Endothelial cell of umbilical vein (primary cell): ENCODE data around the gene CDC42EP3. TPM values are rescaled to one million over a fixed set of nuclear protein-coding genes. Genes with fewer than 3 reads are reported as not detected.

Experiments used
- BruUV-seq: library from RNA; stranded (reverse); fragments of 400-500 nt; replicated peaks from 2 replicates; lab custom pipeline; 2021; lab: Mats Ljungman, UMichigan
- CTCF ChIA-PET: fragments of 300-600, 350-600 bp; sonication (Branson Sonifier 250); formaldehyde crosslinking; loops from one replicate; lab custom pipeline; 2021; ENCODE audit warnings: antibody characterized with exemption, inconsistent platforms; lab: Charles Lee
- POLR2A ChIA-PET: fragments of 300-600, 350-600 bp; sonication (Branson Sonifier 250); formaldehyde crosslinking; loops from one replicate; lab custom pipeline; 2021; ENCODE audit warnings: antibody characterized with exemption, inconsistent platforms; lab: Charles Lee
- DNase-seq: peaks from one replicate; pipeline ENCODE4 v3.0.0-alpha.2; 2011; ENCODE audit warnings: low read depth, low spot score
- FAIRE-seq: peaks from 2 replicates; lab custom pipeline; 2011; peaks lifted over from hg19 to GRCh38; lab: Jason Lieb, UNC
- H2AFZ ChIP-seq: 2 replicates; pipeline ENCODE4 v1.6.0; 2012; ENCODE audit warnings: low read depth, low read length, control low read depth, inconsistent platforms
- H3K27ac ChIP-seq: 2 replicates; pipeline ENCODE4 v1.5.1; 2011; ENCODE audit warnings: low read depth, mild to moderate bottlenecking, control low read depth, low read length, moderate library complexity; ENCODE audit not compliant: insufficient read depth
- H3K27me3 ChIP-seq, 2 experiments: 2 replicates each; pipeline versions ENCODE4 v1.6.0 to v1.6.1; 2011; ENCODE audit warnings: low read length in 2 of 2, mixed read lengths in 1 of 2; ENCODE audit not compliant: control insufficient read depth in 2 of 2, insufficient read depth in 2 of 2
- H3K36me3 ChIP-seq, 2 experiments: 2 replicates in 1 of 2; 3 replicates in 1 of 2; pipeline ENCODE4 v1.5.1; 2011; ENCODE audit warnings: low read length in 2 of 2, mild to moderate bottlenecking in 1 of 2, moderate library complexity in 1 of 2; ENCODE audit not compliant: control insufficient read depth in 2 of 2, insufficient read depth in 2 of 2; ENCODE audit errors: extremely low read depth in 1 of 2
- H3K4me1 ChIP-seq: 3 replicates; pipeline ENCODE4 v1.5.1; 2011; ENCODE audit warnings: mild to moderate bottlenecking, low read length; ENCODE audit not compliant: control insufficient read depth, insufficient read depth; ENCODE audit errors: extremely low read depth
- H3K4me2 ChIP-seq: 2 replicates; pipeline ENCODE4 v1.6.1; 2011; ENCODE audit warnings: low read length, control low read depth, mixed read lengths; ENCODE audit not compliant: insufficient read depth
- H3K4me3 ChIP-seq, 3 experiments: fragments of 200-600 bp in 1 of 3; sonication (generic), shearing (Covaris generic) in 1 of 3; replicated peaks in 1 of 3; 2 replicates each; pipeline ENCODE4 v1.5.1; 2011 to 2016; ENCODE audit warnings: control low read depth in 3 of 3, low read length in 3 of 3, mild to moderate bottlenecking in 2 of 3, inconsistent platforms in 1 of 3, low read depth in 1 of 3, moderate library complexity in 1 of 3; ENCODE audit not compliant: insufficient read depth in 1 of 3
- H3K79me2 ChIP-seq: 2 replicates; pipeline ENCODE4 v1.6.0; 2012; ENCODE audit warnings: low read length, inconsistent platforms; ENCODE audit not compliant: control insufficient read depth, insufficient read depth
- H3K9ac ChIP-seq: replicated peaks from 2 replicates; pipeline ENCODE3; 2011; ENCODE audit warnings: low read length, control low read depth; ENCODE audit not compliant: insufficient read depth; ENCODE audit errors: extremely low read depth
- H3K9me1 ChIP-seq: replicated peaks from 3 replicates; pipeline ENCODE4 v1.6.0; 2011; ENCODE audit warnings: mild to moderate bottlenecking, low read length; ENCODE audit not compliant: control insufficient read depth, insufficient read depth; ENCODE audit errors: extremely low read depth
- H3K9me3 ChIP-seq: replicated peaks from 2 replicates; pipeline ENCODE4 v1.5.1; 2012; ENCODE audit warnings: low read length, inconsistent platforms; ENCODE audit not compliant: control insufficient read depth, insufficient read depth
- H4K20me1 ChIP-seq: replicated peaks from 2 replicates; pipeline ENCODE3; 2011; ENCODE audit warnings: mild to moderate bottlenecking, low read length; ENCODE audit not compliant: control insufficient read depth, insufficient read depth; ENCODE audit errors: extremely low read depth
- EZH2 ChIP-seq: IDR thresholded peaks from 2 replicates; pipeline ENCODE4 v1.6.1; 2012; ENCODE audit warnings: borderline replicate concordance, low read depth, mild to moderate bottlenecking, moderate library complexity, low read length, inconsistent platforms; ENCODE audit not compliant: severe bottlenecking
- FOS ChIP-seq: IDR thresholded peaks from 2 replicates; pipeline ENCODE4 v1.6.1; 2011; ENCODE audit warnings: mild to moderate bottlenecking, low read length, moderate library complexity, borderline replicate concordance; ENCODE audit not compliant: insufficient read depth
- GATA2 ChIP-seq: IDR thresholded peaks from 2 replicates; pipeline ENCODE4 v1.7.0; 2011; ENCODE audit warnings: low read depth, mild to moderate bottlenecking, moderate library complexity, mixed read lengths, low read length; ENCODE audit not compliant: insufficient read length, insufficient read depth
- JUN ChIP-seq: IDR thresholded peaks from 2 replicates; pipeline ENCODE4 v1.6.1; 2011; ENCODE audit warnings: borderline replicate concordance, low read depth; ENCODE audit not compliant: insufficient read length, insufficient read depth
- MYC ChIP-seq: IDR thresholded peaks from one replicate; pipeline ENCODE4 v1.6.1; 2011; ENCODE audit warnings: mild to moderate bottlenecking, low read depth, low read length
- POLR2A ChIP-seq: IDR thresholded peaks from 2 replicates; pipeline ENCODE4 v1.6.1; 2012; ENCODE audit warnings: low read depth, mild to moderate bottlenecking, control low read depth, low read length
- POLR2AphosphoS5 ChIP-seq: IDR thresholded peaks from 2 replicates; pipeline ENCODE4 v1.6.1; 2012; ENCODE audit warnings: low read depth, mild to moderate bottlenecking, control low read depth, low read length, moderate library complexity; ENCODE audit not compliant: insufficient read depth
- dilution Hi-C: fragments of 300-500 bp; cut with MboI; formaldehyde crosslinking; loops from one replicate; pipeline ENCODE4 v1.15.0; 2019; ENCODE audit warnings: low sequenced_read_pairs; ENCODE audit not compliant: extremely low pct_ligation_motif_present
- intact Hi-C: fragments of 100-400 bp; cut with micrococcal nuclease; formaldehyde crosslinking; loops from one replicate; pipeline ENCODE4 v1.10.0; 2022
- polyA plus RNA-seq, 4 experiments: library from polyadenylated mRNA; depleted of rRNA in 3 of 4; stranded (reverse) in 3 of 4; unstranded in 1 of 4; fragments of >200 nt; gene quantifications; 2 replicates each; pipeline versions ENCODE4 v1.2.1 to v1.2.3, GENCODE V29; 2011 to 2012; ENCODE audit warnings: missing spikeins in 1 of 4
- total RNA-seq: library from RNA; stranded (reverse); gene quantifications from 2 replicates; pipeline ENCODE4 v1.2.3, GENCODE V29; 2021
- TF ChIP-seq, protein P1 (sequence below), 2 donors: IDR thresholded peaks; 1 replicate in 1 of 2; 2 replicates in 1 of 2; pipeline ENCODE4 v1.5.1; 2011; ENCODE audit warnings: low read length in 2 of 2, mild to moderate bottlenecking in 2 of 2, moderate library complexity in 2 of 2, control low read depth in 1 of 2, inconsistent platforms in 1 of 2, low read depth in 1 of 2; ENCODE audit not compliant: insufficient read depth in 1 of 2; ENCODE audit errors: extremely low read depth in 1 of 2
- TF ChIP-seq, protein P2 (sequence below): IDR thresholded peaks from 2 replicates; pipeline ENCODE4 v1.6.1; 2011; ENCODE audit not compliant: insufficient read depth, insufficient read length

Gene CDC42EP3
- total and polyA plus RNA-seq, 2 donors (not counting 3 experiments of a cell fraction or from before 2014, with no cell fraction given): 14.6 to 54.7 TPM

DNA sequence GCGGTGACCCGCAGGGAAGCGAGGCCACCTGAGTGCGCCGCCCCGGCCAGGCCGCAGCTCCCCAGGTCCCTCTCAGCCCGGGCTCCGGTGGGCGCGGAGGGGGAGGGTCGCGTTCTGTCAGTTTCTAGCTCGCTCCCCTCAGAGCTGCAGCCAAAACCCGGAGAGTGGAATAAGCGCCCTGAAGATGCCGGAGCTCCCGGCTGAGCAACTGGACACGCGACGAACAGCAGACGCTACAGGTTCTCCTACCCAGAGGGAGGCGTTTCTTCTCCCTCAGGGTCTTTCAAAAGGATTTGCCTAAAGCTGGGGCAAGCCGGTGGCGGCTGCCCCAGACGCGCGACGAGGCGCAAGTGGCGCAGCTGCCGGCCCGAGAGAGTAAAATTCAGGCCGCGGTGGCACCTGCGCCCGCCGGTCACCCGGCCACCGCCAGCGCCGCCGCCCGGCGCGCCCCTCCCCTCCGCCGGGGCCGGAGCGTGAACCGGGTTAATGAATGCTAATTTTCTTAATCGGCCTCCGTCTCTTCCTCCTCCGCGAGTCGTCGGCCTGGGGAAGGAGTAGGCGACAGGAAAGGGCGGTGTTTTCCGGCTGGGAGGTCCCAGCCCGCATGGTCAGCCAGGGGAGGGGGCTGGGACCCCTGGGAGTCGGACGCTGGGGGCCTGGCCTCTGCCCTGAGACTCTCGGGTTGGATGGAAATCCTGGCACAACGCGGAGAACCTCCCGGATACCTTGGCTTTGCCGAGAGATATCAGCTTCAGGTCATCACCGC, 845 bp upstream of the CDC42EP3 start:
- Histone ChIP-seq H3K79me2 (peaks cover 41% of the 10 kb centered on the region), H2AFZ (peak overlapping the region; percentile 83), H3K4me3 (peak overlapping the region; percentile 59 to 84 (median 67)), H3K9ac (peak overlapping the region; percentile 83), H3K4me2 (peak overlapping the region; percentile 61), H3K4me1 (peaks cover 43% of the 10 kb centered on the region), H3K9me3 (no peaks in the 10 kb centered on the region), H3K36me3 (no peaks in the 10 kb centered on the region), H3K27ac (peak overlapping the region; percentile 75), H3K27me3 (no peaks in the 10 kb centered on the region), H3K9me1 (no peaks in the 10 kb centered on the region), H4K20me1 (no peaks in the 10 kb centered on the region)
- dilution Hi-C loops: no loop called here
- POLR2A ChIA-PET: interaction anchor here (0.6 to 0.9 kb wide), 4 partner anchors 133 to 168 kb away, joined by 3 to 4 read pairs (median 4); no protein-coding TSS in a partner anchor
- FAIRE-seq: peak; percentile 54
- CTCF ChIA-PET: interaction anchor here (0.6 to 3.6 kb wide), 11 partner anchors 18 to 276 kb away, joined by 3 to 27 read pairs (median 4); no protein-coding TSS in a partner anchor
- intact Hi-C loops: loop anchor here (1.0 to 5.0 kb wide), 5 partner anchors 39 to 258 kb away; no protein-coding TSS in a partner anchor
- BruUV-seq: no TSS peak
- DNase-seq: peak; percentile 85
- TF ChIP-seq POLR2A: no peak
- TF ChIP-seq GATA2: peak; percentile 19
- TF ChIP-seq FOS: no peak
- no peak for TF ChIP-seq EZH2

DNA sequence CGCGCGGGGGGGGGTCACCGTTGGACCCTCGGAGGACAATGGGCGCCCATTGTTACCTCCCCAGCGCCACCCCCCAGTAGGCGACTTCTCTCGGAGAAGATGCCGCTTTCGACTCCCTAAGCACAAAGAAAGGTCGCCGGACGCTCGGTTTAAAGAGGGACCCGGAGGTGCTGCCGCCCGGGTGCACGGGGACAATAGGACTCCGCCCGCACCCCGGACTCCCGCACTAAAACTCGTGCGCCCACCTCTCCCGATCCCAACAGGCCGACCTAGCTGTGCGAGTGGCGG, 318 bp upstream of the CDC42EP3 start:
- DNase-seq (no peak), FAIRE-seq (no peak)
- intact Hi-C loops (loop anchor here (1.0 to 5.0 kb wide), 9 partner anchors 26 to 257 kb away; no protein-coding TSS in a partner anchor), dilution Hi-C loops (no loop called here)
- peaks cover 0 to 2% of the 10 kb centered on the region in 2 experiments for H3K36me3 ChIP-seq
- H3K9ac ChIP-seq: peak overlapping the region; percentile 83
- H3K4me3 ChIP-seq: peak overlapping the region; percentile 59 to 84 (median 67)
- peaks cover 47% of the 10 kb centered on the region for H3K79me2 ChIP-seq
- TF ChIP-seq JUN: no peak
- TF ChIP-seq MYC: no peak
- no peak for TF ChIP-seq POLR2A
- no peak for TF ChIP-seq EZH2
- no peak for TF ChIP-seq FOS
- no peak for TF ChIP-seq POLR2AphosphoS5
- TF ChIP-seq, protein P1, sequence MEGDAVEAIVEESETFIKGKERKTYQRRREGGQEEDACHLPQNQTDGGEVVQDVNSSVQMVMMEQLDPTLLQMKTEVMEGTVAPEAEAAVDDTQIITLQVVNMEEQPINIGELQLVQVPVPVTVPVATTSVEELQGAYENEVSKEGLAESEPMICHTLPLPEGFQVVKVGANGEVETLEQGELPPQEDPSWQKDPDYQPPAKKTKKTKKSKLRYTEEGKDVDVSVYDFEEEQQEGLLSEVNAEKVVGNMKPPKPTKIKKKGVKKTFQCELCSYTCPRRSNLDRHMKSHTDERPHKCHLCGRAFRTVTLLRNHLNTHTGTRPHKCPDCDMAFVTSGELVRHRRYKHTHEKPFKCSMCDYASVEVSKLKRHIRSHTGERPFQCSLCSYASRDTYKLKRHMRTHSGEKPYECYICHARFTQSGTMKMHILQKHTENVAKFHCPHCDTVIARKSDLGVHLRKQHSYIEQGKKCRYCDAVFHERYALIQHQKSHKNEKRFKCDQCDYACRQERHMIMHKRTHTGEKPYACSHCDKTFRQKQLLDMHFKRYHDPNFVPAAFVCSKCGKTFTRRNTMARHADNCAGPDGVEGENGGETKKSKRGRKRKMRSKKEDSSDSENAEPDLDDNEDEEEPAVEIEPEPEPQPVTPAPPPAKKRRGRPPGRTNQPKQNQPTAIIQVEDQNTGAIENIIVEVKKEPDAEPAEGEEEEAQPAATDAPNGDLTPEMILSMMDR (IDR thresholded peaks at IDR 0.05; ENCODE audit: extremely low read depth in 1 of 2, insufficient read depth in 1 of 2, low read depth in 1 of 2, low read length in 2 of 2): no peak
- TF ChIP-seq, protein P2, sequence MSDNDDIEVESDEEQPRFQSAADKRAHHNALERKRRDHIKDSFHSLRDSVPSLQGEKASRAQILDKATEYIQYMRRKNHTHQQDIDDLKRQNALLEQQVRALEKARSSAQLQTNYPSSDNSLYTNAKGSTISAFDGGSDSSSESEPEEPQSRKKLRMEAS: no peak
- no peak for TF ChIP-seq GATA2
- H3K27me3 ChIP-seq: no peaks in the 10 kb centered on the region
- POLR2A ChIA-PET: interaction anchor here (0.6 to 0.9 kb wide), 4 partner anchors 132 to 169 kb away, joined by 3 to 4 read pairs (median 4); no protein-coding TSS in a partner anchor
- peak overlapping the region; percentile 61 for H3K4me2 ChIP-seq
- BruUV-seq: no TSS peak
- CTCF ChIA-PET: interaction anchor here (0.7 to 3.6 kb wide), 10 partner anchors 17 to 276 kb away, joined by 3 to 27 read pairs (median 4); no protein-coding TSS in a partner anchor
- peak overlapping the region; percentile 75 for H3K27ac ChIP-seq
- peak overlapping the region; percentile 83 for H2AFZ ChIP-seq
- H3K9me3 ChIP-seq: no peaks in the 10 kb centered on the region
- no peaks in the 10 kb centered on the region for H3K9me1 ChIP-seq
- peaks cover 48% of the 10 kb centered on the region for H3K4me1 ChIP-seq
- no peaks in the 10 kb centered on the region for H4K20me1 ChIP-seq
